Activated T-cell treated with anti-CD3 and anti-CD28 coated beads, Interleukin-2, amount 50 U/mL, for 48 hours (primary cell): ENCODE data around the gene JAZF1.

Experiments used
- DNase-seq, 2 experiments: peaks; one replicate each; pipeline ENCODE4 v3.0.0-alpha.2; 2020

JAZF1 gene

GRCh38 chr7:28069807-28070206, 110.8 kb downstream of the JAZF1 start:
- DNase-seq = no peak

- no peak for DNase-seq
Observed at GRCh38 chr7:28069388-28069787, 111.2 kb downstream of the JAZF1 start.

- no peak for DNase-seq
Observed at GRCh38 chr7:28068811-28069216, 111.8 kb downstream of the JAZF1 start.

GRCh38 chr7:28067171-28067570, 113.4 kb downstream of the JAZF1 start:
- no peak for DNase-seq

GRCh38 chr7:28065721-28066285, 114.8 kb downstream of the JAZF1 start:
- no peak for DNase-seq

- no peak for DNase-seq
Observed at GRCh38 chr7:28065308-28065707, 115.3 kb downstream of the JAZF1 start.

- DNase-seq = no peak
Observed at GRCh38 chr7:28064437-28064836, 116.2 kb downstream of the JAZF1 start.

GRCh38 chr7:28062197-28062991, 118.2 kb downstream of the JAZF1 start:
- DNase-seq = peak; percentile 71 to 74

GRCh38 chr7:28061824-28062196, 118.8 kb downstream of the JAZF1 start:
- no peak for DNase-seq

- no peak for DNase-seq
Observed at GRCh38 chr7:28060371-28060950, 120.1 kb downstream of the JAZF1 start.

GRCh38 chr7:28055161-28055544, 125.4 kb downstream of the JAZF1 start:
- no peak for DNase-seq

GRCh38 chr7:28054531-28055160, 125.9 kb downstream of the JAZF1 start:
- DNase-seq = no peak

- no peak for DNase-seq
Observed at GRCh38 chr7:28052933-28053332, 127.7 kb downstream of the JAZF1 start.

GRCh38 chr7:28048694-28049093, 131.9 kb downstream of the JAZF1 start:
- no peak for DNase-seq

- no peak for DNase-seq
Observed at GRCh38 chr7:28046035-28046434, 134.6 kb downstream of the JAZF1 start.

- DNase-seq = no peak
Observed at GRCh38 chr7:28045592-28045991, 135.0 kb downstream of the JAZF1 start.

- no peak for DNase-seq
Observed at GRCh38 chr7:28044825-28045224, 135.8 kb downstream of the JAZF1 start.

- DNase-seq = no peak
Observed at GRCh38 chr7:28042721-28043120, 137.9 kb downstream of the JAZF1 start.

GRCh38 chr7:28041508-28042314, 138.9 kb downstream of the JAZF1 start:
- peak; percentile 40 to 47 for DNase-seq

GRCh38 chr7:28038175-28038797, 142.3 kb downstream of the JAZF1 start:
- DNase-seq = no peak

- DNase-seq = no peak
Observed at GRCh38 chr7:28037220-28038010, 143.2 kb downstream of the JAZF1 start.

- no peak for DNase-seq
Observed at GRCh38 chr7:28036696-28037095, 143.9 kb downstream of the JAZF1 start.
